SK-N-SH (cell line): ENCODE results near the gene SPRR2A.

Source experiments
- CTCF ChIP-seq: fragments of 200-600 bp; sonication (generic); IDR thresholded peaks from 2 replicates; pipeline ENCODE4 v1.6.1; 2017; ENCODE audit warnings: antibody characterized with exemption, mild to moderate bottlenecking, moderate library complexity
- EP300 ChIP-seq, 2 experiments: IDR thresholded peaks; 2 replicates each; pipeline versions ENCODE4 v1.4.0 to v1.6.1; 2012; ENCODE audit warnings: borderline replicate concordance in 1 of 2, low read depth in 1 of 2, low read length in 1 of 2
- EZH2phosphoT487 ChIP-seq: fragments of 200-600 bp; sonication (generic); IDR thresholded peaks from 2 replicates; pipeline ENCODE4 v1.6.1; 2017; ENCODE audit warnings: low read depth, mixed run types, mild to moderate bottlenecking, antibody characterized with exemption, moderate library complexity, borderline replicate concordance
- POLR2AphosphoS5 ChIP-seq: IDR thresholded peaks from 2 replicates; pipeline ENCODE4 v1.6.1; 2012; ENCODE audit warnings: low read depth, low read length
- USF1 ChIP-seq: IDR thresholded peaks from 2 replicates; pipeline ENCODE4 v1.4.0; 2012; ENCODE audit warnings: low read depth, borderline replicate concordance

DNA sequence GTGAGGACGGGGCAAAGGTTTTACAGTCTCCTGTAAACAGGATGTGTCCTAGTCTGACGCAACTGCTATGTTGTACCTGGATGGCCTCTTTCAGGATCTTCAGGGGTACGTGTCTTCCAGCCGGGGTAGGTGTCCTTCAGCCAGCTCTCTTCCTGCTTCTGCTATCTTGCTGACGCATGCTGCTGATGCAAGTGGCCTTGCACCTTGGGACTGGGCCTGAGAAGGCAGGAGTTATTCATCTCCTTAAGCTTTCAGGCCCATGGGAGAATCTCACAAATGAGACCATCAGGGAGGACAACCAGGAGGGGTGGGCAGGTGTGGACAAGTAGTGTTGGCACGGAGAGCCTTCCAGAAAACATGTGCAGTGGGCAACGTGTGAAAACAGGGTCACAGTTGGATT, 34.2 kb downstream of the SPRR2A start:
- TF ChIP-seq EZH2phosphoT487: no peak
- TF ChIP-seq CTCF: no peak
- no peak for TF ChIP-seq EP300 (IDR thresholded peaks at IDR 0.05; ENCODE audit: borderline replicate concordance in 1 of 2, low read depth in 1 of 2, low read length in 1 of 2)
- no peak for TF ChIP-seq USF1
- no peak for TF ChIP-seq POLR2AphosphoS5
